GM08714 (cell line): ENCODE results near the gene PRTN3.

Experiments used
- H3K4me3 ChIP-seq: fragments of 200-500 bp; sonication (Bioruptor generic); 2 replicates; pipeline ENCODE4 v1.5.1; 2014; ENCODE audit warnings: mild to moderate bottlenecking, low read length, inconsistent platforms
- ZNF274 ChIP-seq: IDR thresholded peaks from 2 replicates; pipeline ENCODE4 v1.6.1; 2012; ENCODE audit warnings: mild to moderate bottlenecking, low read depth, low read length

Gene PRTN3, protein sequence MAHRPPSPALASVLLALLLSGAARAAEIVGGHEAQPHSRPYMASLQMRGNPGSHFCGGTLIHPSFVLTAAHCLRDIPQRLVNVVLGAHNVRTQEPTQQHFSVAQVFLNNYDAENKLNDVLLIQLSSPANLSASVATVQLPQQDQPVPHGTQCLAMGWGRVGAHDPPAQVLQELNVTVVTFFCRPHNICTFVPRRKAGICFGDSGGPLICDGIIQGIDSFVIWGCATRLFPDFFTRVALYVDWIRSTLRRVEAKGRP

DNA sequence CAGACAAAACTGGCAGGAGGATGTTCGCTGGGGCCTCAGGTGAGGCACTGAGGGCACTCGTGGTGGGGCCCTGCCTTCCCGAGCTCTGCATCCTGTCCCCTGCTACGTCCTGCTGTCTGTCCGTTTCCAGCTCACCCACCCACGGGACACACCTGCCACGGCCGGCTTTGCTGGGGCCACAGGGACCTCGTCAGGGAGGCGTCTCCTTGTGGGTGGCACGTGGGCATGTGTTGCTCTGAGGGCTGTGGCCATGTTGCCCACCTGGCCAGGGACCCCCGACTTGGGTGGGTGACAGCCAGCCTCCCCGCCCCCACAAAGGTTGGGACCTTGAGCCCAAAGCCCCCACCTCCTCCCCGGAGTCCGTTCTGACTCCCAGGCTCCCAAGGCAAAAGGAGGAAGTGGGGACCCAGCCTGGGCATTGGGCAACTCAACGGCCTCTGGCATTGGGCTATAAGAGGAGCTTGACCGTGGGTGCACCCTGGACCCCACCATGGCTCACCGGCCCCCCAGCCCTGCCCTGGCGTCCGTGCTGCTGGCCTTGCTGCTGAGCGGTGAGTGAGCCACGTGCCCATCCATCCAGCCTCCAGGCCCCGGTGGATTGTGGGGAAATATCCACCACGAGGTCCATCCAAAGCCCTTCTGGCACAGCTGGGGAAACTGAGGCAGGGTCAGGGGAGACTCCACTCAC lies at the start of gene PRTN3:
PRTN3 (plus strand) TSS at position 481 of the 688 bp plus-strand sequence; CDS start at position 491, 10 bp downstream.
- TF ChIP-seq ZNF274 = no peak
- H3K4me3 ChIP-seq = no peak within 1 kb of the TSS

DNA sequence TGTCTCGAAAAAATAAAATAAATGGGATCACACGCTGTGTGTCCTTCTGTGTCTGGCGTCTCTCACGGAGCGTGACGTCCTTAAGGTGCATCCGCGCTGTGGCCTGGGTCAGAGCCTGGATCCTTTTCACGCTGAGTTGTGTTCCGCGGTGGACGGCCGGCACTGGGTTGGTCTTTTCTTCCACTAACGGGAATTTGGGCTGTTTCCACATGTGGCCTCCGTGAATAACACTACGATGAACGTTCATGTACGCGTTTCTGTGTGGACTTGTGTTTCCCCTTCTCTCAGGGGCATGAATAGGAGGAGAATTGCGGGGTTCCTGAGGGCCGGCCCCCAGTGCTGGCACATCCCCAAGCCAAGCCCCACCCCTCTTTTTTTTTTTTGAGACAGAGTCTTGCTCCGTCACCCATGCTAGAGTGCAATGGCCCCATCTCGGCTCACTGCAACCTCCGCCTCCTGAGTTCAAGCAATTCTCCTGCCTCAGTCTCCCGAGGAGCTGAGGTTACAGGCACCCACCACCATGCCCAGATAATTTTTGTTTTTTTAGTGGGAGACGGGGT lies 49.7 kb upstream of the PRTN3 start:
- TF ChIP-seq ZNF274 = no peak
- H3K4me3 ChIP-seq = no peak overlapping the region

DNA sequence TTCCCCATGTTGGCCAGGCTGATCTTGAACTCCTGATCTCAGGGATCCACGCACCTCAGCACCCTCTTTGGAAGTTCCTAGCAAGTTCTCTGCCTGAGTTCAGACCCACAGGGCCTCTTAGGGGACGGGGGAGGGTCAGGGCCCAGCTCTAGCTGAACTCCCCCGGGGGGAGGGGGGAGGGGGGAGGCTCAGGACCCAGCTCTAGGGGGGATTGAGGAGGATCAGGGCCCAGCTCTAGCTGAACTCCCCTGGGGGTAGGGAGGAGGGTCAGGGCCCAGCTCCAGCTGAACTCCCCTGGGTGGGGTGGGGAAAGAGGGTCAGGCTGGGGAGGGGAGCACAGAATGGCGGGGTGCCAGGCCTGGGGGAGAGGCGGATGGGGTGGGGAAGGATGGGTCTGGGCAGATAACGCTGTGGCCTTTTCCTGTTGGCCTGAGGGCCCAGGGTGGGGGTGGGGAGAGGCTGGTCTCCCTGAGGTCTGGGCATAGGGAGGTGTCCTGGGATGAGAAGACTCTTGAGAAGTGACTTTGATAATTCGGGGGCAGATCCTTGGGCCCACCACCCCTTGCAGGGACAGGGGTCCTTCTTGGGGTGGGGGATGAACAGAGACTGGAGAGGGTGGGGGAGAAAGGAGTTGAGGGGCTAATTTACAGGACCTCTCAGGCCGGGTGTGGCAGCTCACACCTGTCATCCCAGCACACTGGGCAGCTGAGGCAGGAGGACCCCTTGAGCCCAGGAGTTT lies 49.1 kb upstream of the PRTN3 start:
- H3K4me3 ChIP-seq = no peak overlapping the region
- TF ChIP-seq ZNF274 = no peak

DNA sequence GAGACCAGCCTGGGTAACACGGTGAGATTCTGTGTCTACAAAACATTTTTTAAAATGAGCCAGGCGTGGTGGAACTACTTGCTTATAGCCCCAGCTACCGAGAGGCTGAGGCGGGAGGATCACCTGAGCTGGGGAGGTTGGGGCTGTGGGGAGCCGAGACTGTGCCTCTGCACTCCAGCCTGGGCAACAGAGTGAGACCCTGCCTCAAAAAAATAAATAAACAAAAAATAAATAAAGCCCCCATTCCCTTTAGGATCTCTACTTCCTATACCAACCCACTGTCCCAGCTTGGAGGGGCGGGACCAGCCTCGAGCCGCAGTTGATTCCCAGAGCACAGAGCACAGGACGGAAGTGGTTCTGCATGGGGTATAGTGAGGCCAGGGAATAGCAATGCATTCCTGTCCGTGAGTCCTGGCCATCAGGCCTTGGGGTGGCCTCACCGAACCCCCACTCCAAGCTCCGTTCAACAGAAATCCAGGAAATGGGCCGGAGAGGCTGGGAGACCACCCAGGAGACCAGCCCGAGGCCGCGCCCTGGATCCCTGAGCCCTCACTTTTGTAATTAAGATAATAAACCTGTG lies 48.4 kb upstream of the PRTN3 start:
- TF ChIP-seq ZNF274 = no peak

DNA sequence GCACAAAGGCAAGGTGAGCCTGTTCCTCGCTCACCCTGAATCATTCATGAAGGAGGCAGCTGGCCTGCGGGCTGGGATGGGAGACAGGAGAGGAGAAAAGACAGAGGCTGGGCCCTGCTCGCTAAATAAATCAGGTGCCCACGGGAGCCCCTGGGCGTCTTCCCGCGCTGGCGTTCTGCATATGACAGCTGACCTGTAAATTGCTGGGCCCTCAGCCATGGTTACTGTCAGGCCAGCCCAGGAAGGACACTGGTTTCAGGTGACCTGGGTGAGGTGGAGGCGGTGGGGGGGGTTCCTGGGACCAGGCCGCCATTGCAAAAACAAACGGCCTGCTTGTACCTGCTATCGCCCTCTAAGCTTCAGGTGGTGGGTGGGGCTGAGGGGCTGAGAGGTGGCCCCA lies 47.0 kb upstream of the PRTN3 start:
- TF ChIP-seq ZNF274 = no peak
- H3K4me3 ChIP-seq = no peak overlapping the region

More for the DNA sequence above, 48.4 kb upstream of the PRTN3 start:
- no peak overlapping the region for H3K4me3 ChIP-seq

DNA sequence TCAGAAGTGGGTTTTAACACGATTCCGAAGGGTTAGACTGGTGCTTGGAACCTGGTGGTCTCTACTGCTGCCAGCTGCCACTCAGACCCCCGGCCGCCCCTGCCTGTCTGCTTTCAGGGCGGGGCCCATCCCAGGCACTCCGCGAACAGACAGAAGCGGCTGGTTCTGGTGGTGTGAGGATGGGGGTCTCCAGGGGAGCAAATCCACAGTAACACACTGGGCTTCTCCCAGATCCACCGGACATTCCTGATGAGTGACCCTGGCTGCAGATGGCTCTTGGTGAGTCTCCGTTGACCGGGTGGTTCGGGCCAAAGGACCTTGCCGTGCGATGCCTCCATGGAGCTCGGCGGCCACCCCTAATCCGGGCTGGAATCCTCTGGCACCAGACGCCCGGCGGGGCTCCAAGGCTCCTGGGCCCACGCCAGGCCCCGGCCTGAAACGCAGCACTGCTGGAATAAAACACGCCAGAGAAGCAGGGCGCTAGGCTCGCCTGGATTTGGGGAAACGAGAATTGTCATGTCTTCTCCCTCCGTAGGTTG lies 45.7 kb upstream of the PRTN3 start:
- no peak overlapping the region for H3K4me3 ChIP-seq
- no peak for TF ChIP-seq ZNF274

DNA sequence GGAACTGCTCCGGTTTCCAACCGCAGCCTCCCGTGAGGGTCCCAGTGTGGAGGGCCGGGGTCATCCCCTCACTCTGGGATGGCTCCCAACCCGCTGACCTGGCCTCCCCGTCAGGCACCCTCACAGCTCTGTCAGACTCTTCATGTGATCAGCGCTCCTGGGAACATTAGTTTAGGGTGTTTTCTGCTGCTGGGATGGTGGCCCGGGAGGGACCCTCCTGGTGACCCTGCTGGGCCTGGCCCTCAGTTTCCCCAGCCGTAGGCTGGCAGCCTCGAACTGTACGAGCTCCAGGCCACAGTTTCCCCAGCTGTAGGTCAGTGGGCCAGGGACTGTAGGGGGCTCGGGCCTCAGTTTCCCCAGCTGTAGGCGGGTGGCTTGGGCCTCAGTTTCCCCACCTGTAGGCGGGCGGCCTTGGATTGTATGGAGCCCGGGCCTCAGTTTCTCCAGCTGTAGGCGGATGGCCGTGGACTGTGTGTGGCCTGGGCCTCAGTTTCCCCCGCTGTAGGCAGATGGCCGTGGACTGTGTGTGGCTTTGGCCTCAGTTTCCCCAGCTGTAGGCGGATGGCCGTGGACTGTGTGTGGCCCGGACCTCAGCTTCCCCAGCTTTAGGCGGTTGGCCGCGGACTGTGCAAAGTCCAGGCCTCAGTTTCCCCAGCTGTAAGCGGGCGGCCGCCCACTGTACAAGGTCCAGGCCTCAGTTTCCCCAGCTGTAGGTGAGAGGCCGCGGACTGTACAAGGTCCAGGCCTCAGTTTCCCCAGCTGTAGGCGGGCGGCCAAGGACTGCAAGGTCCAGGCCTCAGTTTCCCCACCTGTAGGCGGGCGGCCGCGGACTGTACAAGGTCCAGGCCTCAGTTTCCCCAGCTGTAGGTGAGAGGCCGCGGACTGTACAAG lies 44.9 kb upstream of the PRTN3 start:
- TF ChIP-seq ZNF274 = no peak
- peak overlapping the region; percentile 67; the same call in 1 of the 2 replicates for H3K4me3 ChIP-seq

DNA sequence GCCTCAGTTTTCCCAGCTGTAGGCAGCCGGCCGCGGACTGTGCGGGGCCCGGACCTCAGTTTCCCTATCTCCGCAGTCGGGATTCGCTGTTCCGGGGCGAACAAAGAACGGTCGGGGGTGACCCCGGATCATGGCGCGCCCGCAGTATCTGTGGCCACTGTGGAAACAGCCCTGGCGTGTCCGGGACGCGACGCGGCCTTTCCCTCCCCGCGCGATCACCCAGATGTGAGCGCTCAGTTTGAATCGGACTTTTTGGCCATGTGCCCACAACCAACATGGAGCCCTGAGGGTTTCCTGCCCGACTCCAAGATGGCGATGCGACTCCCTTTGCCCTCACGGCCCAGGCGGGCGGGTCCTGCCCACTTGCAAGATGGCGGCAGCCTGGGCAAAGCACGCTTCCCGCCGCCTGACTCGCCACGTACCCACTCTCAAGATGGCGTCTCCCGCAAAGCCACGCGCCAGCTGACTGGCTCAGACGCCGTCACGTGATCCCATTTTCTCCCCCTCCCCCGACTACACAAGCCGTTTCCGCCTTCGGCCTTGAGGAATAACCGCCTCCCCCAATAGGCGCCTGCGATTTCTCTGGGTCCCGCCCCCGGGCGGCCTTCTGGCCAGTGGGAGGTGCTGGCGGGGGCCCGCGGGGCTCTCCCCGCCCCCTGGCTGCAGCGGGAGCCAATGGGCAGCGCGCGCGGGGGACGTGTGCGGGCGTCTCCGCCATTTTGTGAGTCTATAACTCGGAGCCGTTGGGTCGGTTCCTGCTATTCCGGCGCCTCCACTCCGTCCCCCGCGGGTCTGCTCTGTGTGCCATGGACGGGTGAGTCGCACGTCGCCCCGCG lies 43.9 kb upstream of the PRTN3 start, which contains the start of gene PTBP1:
PTBP1 (plus strand) TSS at position 761 of the 836 bp plus-strand sequence; CDS start at position 807, 46 bp downstream.
- no peak for TF ChIP-seq ZNF274
- peak within 1 kb of the TSS; percentile 90 for H3K4me3 ChIP-seq

DNA sequence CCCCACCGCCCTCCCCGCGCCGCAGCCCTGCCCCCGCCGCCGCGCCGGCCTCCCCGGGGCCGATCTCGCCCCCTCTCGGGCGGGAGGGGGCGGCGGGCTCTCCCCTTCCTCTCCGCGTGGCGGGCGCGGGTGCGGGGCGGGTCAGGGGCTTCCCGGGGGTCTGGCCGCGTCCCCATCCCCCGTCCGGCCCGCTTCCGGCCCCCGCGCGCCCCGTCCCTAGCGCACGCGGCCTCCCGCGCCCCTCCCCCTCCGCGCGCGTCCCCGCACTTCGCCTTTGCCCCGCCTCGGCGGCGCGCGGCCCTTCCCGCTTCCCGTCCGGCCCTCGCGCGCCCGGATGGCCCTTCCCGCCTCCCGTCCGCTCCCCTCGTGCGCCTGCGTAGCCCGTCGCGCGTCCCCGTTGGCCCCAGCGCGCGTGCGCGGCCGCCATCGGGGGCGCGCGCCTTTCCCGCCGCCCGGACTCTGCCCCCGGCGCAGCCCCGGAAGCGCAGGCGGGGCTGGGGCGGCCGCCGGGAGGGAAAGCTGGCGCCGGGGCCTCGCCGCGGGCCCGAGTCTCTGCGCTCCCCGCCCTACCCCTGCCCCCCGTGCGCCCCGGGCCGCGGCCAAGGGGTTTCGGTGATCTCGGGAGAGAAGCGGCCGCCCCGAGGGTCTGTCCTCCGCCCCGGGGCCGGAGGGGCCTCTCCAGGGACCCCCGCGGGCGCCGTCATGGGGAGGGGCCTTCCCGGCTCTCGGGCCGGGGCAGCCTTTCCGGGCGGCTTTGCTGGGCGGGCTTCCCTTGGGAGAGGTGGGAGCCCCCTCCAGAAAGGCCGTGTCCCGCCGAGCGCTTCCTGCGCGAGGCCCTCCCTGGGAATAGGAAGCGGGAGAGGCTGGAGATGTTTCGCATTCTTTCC lies 43.0 kb upstream of the PRTN3 start:
- no peak for TF ChIP-seq ZNF274
- peak overlapping the region; percentile 90 for H3K4me3 ChIP-seq

DNA sequence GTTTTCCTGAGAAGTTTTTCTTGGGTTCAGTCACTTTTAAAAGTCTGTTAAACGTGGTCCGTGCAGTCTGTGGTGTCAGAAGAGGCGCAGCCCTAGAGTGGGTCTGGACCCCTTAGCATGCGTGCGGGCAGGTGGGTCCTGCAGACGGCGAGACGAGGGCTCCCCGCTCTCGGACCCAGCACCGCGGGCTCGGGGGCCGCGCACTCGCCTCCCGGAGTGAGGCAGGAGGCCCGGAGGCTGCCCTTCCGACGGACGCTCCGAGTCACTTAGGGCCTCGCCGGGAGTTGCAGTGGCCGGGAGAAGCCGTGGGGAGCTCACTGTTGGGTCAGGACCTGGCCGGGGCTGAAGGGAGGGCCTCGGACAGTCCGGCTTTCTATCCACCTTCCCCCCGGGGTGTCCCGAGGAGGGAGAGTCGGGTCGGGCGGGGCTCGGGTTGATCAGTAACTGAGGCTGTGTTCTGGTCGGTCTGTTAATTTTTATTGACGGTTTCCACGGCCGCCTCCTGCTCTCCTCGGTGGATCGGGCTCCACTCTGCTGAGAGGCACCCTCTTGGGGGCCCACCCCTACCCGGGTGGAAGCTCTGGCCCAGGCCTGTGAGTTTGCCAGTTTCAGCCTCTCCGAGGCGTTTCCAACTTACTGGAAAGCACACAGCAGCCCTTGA lies 42.3 kb upstream of the PRTN3 start:
- no peak for TF ChIP-seq ZNF274
- peak overlapping the region; percentile 90 for H3K4me3 ChIP-seq
